PC-3 (cell line): ENCODE data around the gene PRRC1.

ENCODE experiments used
- CTCF ChIP-seq: fragments of 300-600 bp; sonication (generic); conservative IDR thresholded peaks from 2 replicates; pipeline ENCODE4 v1.5.1; 2017; ENCODE audit warnings: antibody characterized with exemption, low read depth, mild to moderate bottlenecking, low read length
- EZH2 ChIP-seq: fragments of 300-600 bp; sonication (generic); IDR thresholded peaks from one replicate; pipeline ENCODE4 v1.6.1; 2017; ENCODE audit warnings: antibody characterized with exemption, mild to moderate bottlenecking, low read length; ENCODE audit not compliant: unreplicated experiment
- EZH2phosphoT487 ChIP-seq: fragments of 300-600 bp; sonication (generic); IDR thresholded peaks from 2 replicates; pipeline ENCODE4 v1.6.1; 2018; ENCODE audit warnings: mild to moderate bottlenecking, antibody characterized with exemption, low read length, borderline replicate concordance

- TF ChIP-seq CTCF (no peak), EZH2phosphoT487 (no peak), EZH2 (no peak)
Measured at GRCh38 chr5:127517110-127517479, 345 bp upstream of the PRRC1 start.
